Colonic mucosa (tissue), 4 donors: ENCODE measurements around the gene AARS2. TPM values are rescaled to one million over a fixed set of nuclear protein-coding genes. Genes with fewer than 3 reads are reported as not detected.

Experiments used
- DNase-seq: peaks from one replicate; pipeline ENCODE4 v3.0.0-alpha.2; 2020
- H3K27ac ChIP-seq: fragments of 200-600 bp; one replicate; pipeline ENCODE4 v1.8.0; 2021
- H3K27me3 ChIP-seq: fragments of 200-600 bp; one replicate; pipeline ENCODE4 v1.8.0; 2021
- H3K36me3 ChIP-seq: fragments of 200-600 bp; one replicate; pipeline ENCODE4 v1.8.0; 2021
- H3K4me1 ChIP-seq: fragments of 200-600 bp; one replicate; pipeline ENCODE4 v1.8.0; 2021; ENCODE audit warnings: mild to moderate bottlenecking
- H3K4me3 ChIP-seq: fragments of 200-600 bp; one replicate; pipeline ENCODE4 v1.8.0; 2021
- H3K9ac ChIP-seq, 2 donors: one replicate each; pipeline ENCODE4 v1.7.0; 2013; ENCODE audit warnings: control low read depth in 2 of 2, low read depth in 2 of 2, low read length in 2 of 2
- H3K9me3 ChIP-seq: fragments of 200-600 bp; one replicate; pipeline ENCODE4 v1.8.0; 2021
- intact Hi-C: fragments of 100-400 bp; cut with DNase I; formaldehyde crosslinking; loops from one replicate; pipeline ENCODE4 v1.14.1; 2022
- total RNA-seq, 2 donors: library from RNA; stranded (reverse); fragmentation: NEBNext Ultra II Directional in 1 of 2; extraction: Animal tissue kit (Norgen Biotek cat#: 25700) in 1 of 2; gene quantifications; one replicate each; pipeline ENCODE4 v1.2.1, GENCODE V29; 2021
- TF ChIP-seq, protein P1 (sequence below): fragments of 200-600 bp; IDR thresholded peaks from one replicate; pipeline ENCODE4 v1.8.0; 2022; ENCODE audit warnings: antibody characterized with exemption, mild to moderate bottlenecking
- donor health status: healthy.
- donor health status: DM: no; HTN: no; CAD: no.
- donor health status: DM: no; HTN: no; CAD: no.

The AARS2 gene
- total RNA-seq, 2 donors from 2014 or later = 9.0 to 27.7 TPM

DNA sequence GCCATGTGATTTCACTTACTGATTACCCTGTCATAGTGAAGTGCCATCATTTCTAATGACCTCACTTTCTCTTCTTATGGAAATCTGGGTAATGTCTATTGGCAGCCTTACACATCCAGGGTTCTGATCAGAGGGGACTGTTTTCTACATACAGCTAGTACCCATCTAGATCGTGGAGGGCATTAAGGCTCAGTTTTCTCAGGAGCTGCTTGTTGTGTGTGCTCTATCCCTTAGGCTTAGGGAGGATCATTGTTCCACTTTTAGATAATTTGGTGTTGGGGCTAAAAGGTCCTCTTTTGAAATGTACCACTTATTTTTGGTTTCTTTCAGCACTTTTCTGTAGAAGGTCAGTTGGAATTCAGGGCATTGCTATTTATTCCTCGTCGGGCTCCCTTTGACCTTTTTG is 62.4 kb downstream of the AARS2 start:
- TF ChIP-seq, protein P1, sequence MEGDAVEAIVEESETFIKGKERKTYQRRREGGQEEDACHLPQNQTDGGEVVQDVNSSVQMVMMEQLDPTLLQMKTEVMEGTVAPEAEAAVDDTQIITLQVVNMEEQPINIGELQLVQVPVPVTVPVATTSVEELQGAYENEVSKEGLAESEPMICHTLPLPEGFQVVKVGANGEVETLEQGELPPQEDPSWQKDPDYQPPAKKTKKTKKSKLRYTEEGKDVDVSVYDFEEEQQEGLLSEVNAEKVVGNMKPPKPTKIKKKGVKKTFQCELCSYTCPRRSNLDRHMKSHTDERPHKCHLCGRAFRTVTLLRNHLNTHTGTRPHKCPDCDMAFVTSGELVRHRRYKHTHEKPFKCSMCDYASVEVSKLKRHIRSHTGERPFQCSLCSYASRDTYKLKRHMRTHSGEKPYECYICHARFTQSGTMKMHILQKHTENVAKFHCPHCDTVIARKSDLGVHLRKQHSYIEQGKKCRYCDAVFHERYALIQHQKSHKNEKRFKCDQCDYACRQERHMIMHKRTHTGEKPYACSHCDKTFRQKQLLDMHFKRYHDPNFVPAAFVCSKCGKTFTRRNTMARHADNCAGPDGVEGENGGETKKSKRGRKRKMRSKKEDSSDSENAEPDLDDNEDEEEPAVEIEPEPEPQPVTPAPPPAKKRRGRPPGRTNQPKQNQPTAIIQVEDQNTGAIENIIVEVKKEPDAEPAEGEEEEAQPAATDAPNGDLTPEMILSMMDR = no peak
- H3K36me3 ChIP-seq = peaks cover 32% of the 10 kb centered on the region
- H3K27ac ChIP-seq = no peak overlapping the region
- intact Hi-C loops = no loop called here
- DNase-seq = no peak
- H3K4me3 ChIP-seq = no peak overlapping the region
- H3K4me1 ChIP-seq = peaks cover 4% of the 10 kb centered on the region
- H3K27me3 ChIP-seq = no peaks in the 10 kb centered on the region
- no peaks in the 10 kb centered on the region for H3K9me3 ChIP-seq
- H3K9ac ChIP-seq = no peak overlapping the region

GRCh38 chr6:44250067-44250717 is 63.0 kb downstream of the AARS2 start:
- Histone ChIP-seq H3K36me3 (peaks cover 32% of the 10 kb centered on the region), H3K9ac (no peak overlapping the region), H3K4me1 (peaks cover 4% of the 10 kb centered on the region), H3K27ac (no peak overlapping the region), H3K9me3 (no peaks in the 10 kb centered on the region), H3K27me3 (no peaks in the 10 kb centered on the region), H3K4me3 (no peak overlapping the region)
- TF ChIP-seq, protein P1 = no peak
- DNase-seq = no peak
- intact Hi-C loops = no loop called here

Other genes starting within 250 kb of the AARS2 start
- gene MRPL14, start 185.9 kb downstream of the AARS2 start, total RNA-seq = 10 to 100 TPM; 72.0 to 77.7 TPM
- 10 to 100 TPM; 74.3 to 95.3 TPM for gene TMEM63B, start 185.8 kb downstream of the AARS2 start, total RNA-seq
- gene CAPN11, start 154.5 kb downstream of the AARS2 start, total RNA-seq = 1 to 10 TPM in 1 of 2 donors, not detected in 1; 2.0 TPM
- not detected for gene MYMX, start 96.4 kb downstream of the AARS2 start, total RNA-seq
- gene SLC29A1, start 89.8 kb downstream of the AARS2 start, total RNA-seq = 10 to 100 TPM; 17.0 to 19.1 TPM
- gene HSP90AB1, start 66.2 kb downstream of the AARS2 start, total RNA-seq = 1,000 to 10,000 TPM in 1 of 2 donors, 100 to 1,000 TPM in 1; 409 to 1,163 TPM
- 10 to 100 TPM; 42.7 to 52.2 TPM for gene SLC35B2, start 55.8 kb downstream of the AARS2 start, total RNA-seq
- 10 to 100 TPM; 11.9 to 18.8 TPM for gene NFKBIE, start 47.8 kb downstream of the AARS2 start, total RNA-seq
- under 1 TPM; 0.12 to 0.19 TPM for gene TMEM151B, start 42.9 kb downstream of the AARS2 start, total RNA-seq
- gene SPATS1, start 29.3 kb upstream of the AARS2 start, total RNA-seq = not detected
- 10 to 100 TPM; 20.6 to 20.8 TPM for gene CDC5L, start 74.4 kb upstream of the AARS2 start, total RNA-seq